Left lobe of liver (tissue), 2 donors: ENCODE measurements around the gene EXOSC2. TPM values are rescaled to one million over a fixed set of nuclear protein-coding genes. Genes with fewer than 3 reads are reported as not detected.

Experiments used
- ATAC-seq: fragments of 200-7000 bp; cut with Tn5 transposase; one replicate; pipeline ENCODE4 v1.9.1; 2020; ENCODE audit warnings: mild to moderate bottlenecking, moderate library complexity
- DNase-seq: peaks from one replicate; pipeline ENCODE4 v3.0.0-alpha.2; 2020; ENCODE audit warnings: low spot score
- total RNA-seq: library from RNA; stranded (reverse); gene quantifications from one replicate; pipeline ENCODE4 v1.2.1, GENCODE V29; 2021
- donor health status: DM: no; HTN: no; CAD: no; lungs with moderate emphysema.
- donor health status: DM: no; HTN: yes; CAD: no.

The EXOSC2 gene, protein sequence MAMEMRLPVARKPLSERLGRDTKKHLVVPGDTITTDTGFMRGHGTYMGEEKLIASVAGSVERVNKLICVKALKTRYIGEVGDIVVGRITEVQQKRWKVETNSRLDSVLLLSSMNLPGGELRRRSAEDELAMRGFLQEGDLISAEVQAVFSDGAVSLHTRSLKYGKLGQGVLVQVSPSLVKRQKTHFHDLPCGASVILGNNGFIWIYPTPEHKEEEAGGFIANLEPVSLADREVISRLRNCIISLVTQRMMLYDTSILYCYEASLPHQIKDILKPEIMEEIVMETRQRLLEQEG
- total RNA-seq: 12.9 TPM

GRCh38 chr9:130693426-130694191 is at the start of gene EXOSC2:
EXOSC2 (plus strand) TSS chr9:130693780; CDS start chr9:130693792, 12 bp downstream.
- DNase-seq (peak; percentile 98), ATAC-seq (peak; percentile 86)

DNA sequence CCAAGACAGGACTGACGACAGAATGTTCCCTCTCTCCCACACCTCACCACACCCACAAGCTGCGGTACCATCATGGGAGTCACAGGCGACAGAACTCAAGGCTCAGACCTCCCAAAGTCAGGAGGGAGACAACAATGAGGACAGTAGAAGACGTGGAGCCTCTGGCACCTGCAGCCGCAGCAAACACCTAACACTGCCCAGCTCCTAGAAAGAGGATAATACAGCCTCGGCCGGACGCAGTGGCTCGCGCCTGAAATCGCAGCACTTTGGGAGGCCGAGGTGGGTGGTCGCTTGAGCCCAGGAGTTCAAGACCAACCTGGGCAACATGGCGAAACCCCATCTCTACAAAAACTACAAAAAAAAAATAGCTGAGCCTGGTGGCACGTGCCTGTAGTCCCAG is 42.4 kb upstream of the EXOSC2 start:
- no peak for DNase-seq
- no peak for ATAC-seq

- DNase-seq (no peak), ATAC-seq (no peak)
These were observed 41.8 kb upstream of the EXOSC2 start for GRCh38 chr9:130651752-130652151.

DNA sequence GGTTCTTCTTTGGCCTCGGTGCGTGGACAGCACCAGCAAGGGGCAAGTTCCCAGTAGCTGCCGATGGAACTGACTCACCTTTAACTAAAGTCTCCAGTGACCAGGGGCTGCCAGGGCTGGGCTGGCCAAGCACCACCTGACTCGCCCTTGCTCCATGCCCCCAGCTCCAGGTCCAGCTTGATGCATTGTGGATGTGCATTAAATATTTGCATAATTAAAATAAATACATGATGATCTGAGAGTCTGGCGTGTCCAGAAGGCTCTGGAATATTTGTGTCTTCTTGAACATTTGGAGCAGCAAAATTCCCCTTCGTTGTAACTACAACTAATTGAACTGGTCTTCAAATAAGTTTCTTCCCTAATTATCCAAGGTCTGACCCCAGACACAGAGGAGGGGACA is 38.7 kb upstream of the EXOSC2 start:
- no peak for DNase-seq
- ATAC-seq: no peak

GRCh38 chr9:130658893-130659698 is 34.5 kb upstream of the EXOSC2 start:
- DNase-seq (no peak), ATAC-seq (no peak)

- no peak for DNase-seq
- ATAC-seq: no peak
These were observed 33.8 kb upstream of the EXOSC2 start for GRCh38 chr9:130659699-130660248.

DNA sequence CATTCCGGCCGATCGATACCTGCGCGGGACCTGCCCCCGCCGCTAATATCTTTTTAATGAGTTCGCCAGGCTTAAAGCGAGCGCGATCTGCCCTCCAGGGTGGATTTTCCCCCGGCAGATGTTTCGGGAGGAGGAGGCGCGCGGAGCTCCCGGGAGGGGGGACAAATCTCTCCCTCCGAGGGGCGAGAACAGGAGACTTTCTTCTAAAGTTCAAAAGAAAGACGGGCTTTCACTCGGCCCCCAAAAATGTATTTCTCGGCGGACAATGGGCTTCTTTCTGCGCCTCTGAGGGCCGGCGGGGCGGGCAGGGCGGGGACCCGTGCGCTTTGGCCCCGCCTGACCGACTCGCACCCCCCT is 33.3 kb upstream of the EXOSC2 start:
- ATAC-seq (no peak), DNase-seq (no peak)

GRCh38 chr9:130660683-130661450 is 32.7 kb upstream of the EXOSC2 start:
- ATAC-seq: peak; percentile 42

GRCh38 chr9:130661451-130662098 is 32.0 kb upstream of the EXOSC2 start:
- DNase-seq: no peak

More at GRCh38 chr9:130660683-130661450, 32.7 kb upstream of the EXOSC2 start:
- no peak for DNase-seq

GRCh38 chr9:130662099-130662969 is 31.2 kb upstream of the EXOSC2 start:
- ATAC-seq: no peak
- no peak for DNase-seq

More at GRCh38 chr9:130661451-130662098, 32.0 kb upstream of the EXOSC2 start:
- no peak for ATAC-seq

DNA sequence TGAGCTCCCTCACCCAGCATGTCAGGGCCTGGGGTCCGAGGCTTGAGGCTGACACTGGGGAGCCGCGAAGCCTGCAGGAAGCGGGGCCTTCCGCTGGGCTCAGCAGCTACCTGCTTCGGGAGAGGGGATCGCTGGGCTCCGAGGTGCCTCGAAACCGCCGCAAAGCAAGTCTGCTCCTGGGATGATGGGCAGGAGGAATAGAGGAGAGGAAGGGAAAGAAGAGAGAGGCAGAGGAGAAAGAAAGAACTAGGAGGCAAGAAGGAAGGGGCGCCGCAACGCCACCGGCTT is 30.7 kb upstream of the EXOSC2 start:
- ATAC-seq (no peak), DNase-seq (no peak)

GRCh38 chr9:130663258-130663976 is 30.2 kb upstream of the EXOSC2 start:
- ATAC-seq (peak; percentile 63), DNase-seq (no peak)

DNA sequence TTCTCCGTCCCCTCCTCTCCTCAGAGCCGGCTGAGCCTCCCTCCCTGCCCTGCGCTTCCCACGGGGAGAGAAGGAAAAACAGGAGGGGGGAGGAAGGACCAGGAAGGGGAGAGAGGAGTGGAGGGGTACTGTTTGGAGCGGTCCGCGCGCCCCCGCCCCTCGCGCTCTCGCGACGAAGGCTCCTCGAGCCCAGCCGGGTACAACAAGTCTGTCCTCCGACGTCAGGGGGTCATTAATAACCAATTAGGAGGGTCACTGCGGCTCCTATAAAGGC is 29.7 kb upstream of the EXOSC2 start:
- no peak for DNase-seq
- no peak for ATAC-seq

DNA sequence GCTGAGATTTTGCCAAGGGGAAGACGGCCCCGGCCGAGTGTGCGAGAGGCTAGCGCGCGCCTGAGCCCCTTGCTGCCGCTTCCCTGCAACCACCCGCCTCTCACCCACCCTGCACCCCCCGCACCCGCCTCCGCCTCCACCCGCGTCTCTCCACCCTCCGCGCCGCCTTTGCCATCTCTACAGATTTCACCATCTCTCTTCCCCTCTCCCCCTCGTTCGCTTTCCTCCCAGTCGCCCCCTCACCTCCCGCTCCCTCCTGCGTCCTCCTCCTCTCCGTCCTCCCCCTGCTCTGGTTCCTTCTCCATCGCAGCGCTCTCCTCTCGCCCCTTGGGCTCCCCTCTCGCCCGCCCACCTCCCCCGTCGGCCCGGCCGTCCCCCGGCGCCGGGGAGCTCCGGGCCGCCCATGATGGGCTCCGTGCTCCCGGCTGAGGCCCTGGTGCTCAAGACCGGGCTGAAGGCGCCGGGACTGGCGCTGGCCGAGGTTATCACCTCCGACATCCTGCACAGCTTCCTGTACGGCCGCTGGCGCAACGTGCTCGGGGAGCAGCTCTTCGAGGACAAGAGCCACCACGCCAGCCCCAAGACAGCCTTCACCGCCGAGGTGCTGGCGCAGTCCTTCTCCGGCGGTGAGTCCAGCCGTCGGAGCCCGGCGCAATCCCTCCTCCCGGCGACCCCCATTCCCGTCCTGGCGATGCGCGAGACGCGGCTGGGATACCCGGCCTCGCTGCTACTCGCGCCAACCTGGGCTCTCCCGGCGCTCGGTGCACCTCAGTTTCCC is 29.1 kb upstream of the EXOSC2 start, which contains the start of gene PRDM12:
PRDM12 (plus strand) TSS at position 344 of the 778 bp plus-strand sequence; CDS start at position 404, 60 bp downstream.
- no peak for DNase-seq
- ATAC-seq: no peak

DNA sequence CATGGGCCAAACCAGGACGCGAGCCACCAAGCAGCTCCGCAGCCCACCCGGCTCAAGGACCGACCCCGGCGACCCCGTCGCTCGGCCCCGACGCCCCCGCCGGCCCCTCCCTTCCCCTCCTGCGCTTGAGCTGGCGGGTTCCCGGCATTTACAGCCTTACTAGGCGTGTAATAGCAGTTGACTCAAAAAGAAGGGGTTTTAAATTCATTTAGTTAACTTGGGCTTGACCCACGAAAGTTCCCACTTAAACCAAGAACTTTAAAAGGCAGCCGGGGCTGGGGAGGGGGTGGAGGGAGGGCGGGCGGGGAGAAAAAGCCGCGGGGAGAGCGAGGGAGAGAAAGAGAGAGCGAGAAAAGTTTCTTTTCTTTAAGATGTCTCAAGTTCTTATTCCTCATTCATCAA is 28.6 kb upstream of the EXOSC2 start:
- ATAC-seq: no peak

GRCh38 chr9:130665431-130666392 is 27.9 kb upstream of the EXOSC2 start:
- ATAC-seq: peak; percentile 10
- no peak for DNase-seq

More for the DNA sequence above, 28.6 kb upstream of the EXOSC2 start:
- no peak for DNase-seq
